HCEC 1CT (cell line): ENCODE data around the gene SERTM1.

Experiments used
- DNase-seq: peaks from one replicate; pipeline ENCODE4 v3.0.0-alpha.2; 2017

SERTM1 gene

DNA sequence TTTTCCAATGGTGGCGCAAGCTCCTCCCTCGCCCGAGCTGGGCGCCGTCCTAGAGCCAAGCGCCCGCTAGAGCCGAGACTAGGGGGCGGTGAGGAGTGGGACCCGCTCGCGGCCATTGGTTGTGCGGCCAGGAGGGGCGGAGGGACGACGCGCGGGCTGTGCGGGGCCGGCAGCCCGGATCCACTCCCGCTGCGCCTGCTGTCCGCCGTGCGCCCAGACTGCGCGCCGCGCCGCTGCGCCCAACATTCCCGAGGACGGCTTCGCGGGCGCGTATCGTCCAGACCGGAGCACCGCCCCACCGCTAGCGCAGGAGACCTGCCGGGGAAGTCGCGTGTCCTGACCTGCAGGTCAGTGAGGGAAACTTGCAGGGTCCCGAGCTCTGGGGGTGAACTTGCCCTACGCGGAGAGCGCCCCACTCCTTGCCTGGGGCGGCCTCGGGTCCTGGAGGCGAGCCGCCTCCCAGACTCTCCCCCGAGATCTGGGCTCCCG lies at the start of gene SERTM1:
TSS of gene SERTM1 (plus strand) at position 183 of the 489 bp plus-strand sequence. CDS start 21,059 bp downstream, outside the sequence.
- no peak for DNase-seq

DNA sequence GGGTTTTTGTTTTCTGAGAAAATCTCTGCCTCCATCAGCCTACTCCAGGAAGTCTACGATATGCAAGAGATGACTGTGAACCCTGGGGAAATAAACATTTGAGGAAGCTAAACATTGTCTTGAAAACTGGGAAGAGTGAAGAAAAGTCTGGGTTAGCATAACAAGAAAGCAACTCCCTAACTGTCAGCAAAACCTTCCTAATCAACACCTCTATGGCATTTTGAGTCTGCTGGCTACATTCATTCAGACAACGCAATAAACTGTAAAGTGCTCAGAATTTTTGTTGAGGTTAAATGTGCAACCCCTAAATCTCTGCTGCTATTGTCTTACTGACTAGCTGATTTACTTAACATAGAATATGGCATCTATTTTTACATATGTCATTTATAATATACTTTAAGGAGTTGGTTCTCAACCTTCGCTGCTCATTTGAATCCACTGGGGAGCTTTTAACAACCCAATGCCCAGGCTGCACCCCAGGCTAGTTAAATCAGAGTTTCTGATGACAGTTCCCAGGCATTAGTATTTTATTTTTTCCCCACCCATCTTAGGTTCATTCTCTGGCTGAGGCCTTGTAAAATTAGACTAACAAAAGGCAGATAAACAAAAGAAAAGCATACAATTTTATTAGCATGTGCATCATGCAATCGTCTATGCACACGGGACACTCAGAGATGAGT lies 45.3 kb upstream of the SERTM1 start:
- DNase-seq: no peak

DNA sequence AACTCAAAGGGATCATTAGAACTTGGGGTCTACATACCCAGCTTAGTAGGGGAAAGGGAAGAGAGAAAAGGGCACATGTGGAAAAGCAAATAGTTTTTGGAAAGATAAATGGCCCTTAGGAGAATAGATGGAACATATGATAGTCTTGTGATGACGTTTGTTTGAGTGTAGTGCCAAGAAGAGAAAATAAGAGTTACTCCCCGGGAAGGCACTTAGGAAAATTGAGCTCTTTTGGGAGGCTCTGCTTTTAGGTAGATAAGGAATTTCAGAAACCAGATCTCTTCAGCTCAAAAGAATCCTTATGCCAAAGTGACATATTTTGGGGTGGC lies 44.8 kb upstream of the SERTM1 start:
- DNase-seq: no peak

DNA sequence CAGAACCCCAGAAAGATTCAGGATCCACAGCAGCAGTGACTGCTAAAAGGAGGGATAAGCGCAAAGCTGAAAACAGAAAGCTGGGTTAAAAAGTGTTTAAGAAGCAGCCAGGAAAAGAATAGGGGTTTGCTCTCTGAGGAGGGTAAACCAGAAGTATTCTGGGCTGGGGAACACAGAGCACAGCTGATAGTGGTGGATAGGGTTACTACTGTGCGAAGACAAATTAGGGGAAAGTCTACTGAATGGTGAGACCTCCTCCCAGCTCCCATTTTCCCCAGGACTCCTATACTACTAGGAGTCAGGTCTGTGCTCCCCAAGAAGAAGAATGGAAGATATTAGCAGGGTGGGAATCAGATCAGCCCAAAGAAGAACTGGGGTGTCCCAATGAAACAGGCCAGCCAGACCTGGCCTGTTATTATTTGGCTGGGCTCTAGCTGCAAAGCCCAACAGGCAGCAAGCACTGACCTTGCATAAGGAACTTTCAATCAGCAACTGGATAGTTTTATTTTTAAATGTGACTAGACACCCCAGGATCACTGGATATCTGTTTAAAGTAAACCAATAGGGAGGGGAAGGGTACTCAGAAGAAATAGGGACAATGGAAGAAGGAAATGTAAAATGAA lies 43.5 kb upstream of the SERTM1 start:
- DNase-seq: no peak

DNA sequence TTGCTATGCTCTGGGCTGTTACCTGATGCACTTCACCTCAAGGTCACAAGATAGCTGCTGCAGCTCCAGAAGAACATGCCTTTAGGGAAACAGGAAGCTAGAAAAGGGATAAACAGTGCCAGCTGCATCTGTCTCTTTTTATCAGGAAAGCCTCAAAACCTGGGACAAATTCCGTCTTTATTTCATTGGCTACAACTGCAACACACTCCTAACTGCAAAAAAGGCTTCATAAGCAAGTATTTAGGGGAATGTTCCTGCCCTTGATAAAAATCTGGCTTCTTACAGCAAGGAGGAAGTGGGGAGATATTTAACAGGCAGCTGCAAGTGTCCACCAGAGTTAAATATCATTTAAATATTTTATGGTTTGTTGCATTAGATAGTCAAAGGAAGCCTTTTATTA lies 34.2 kb upstream of the SERTM1 start:
- no peak for DNase-seq

DNA sequence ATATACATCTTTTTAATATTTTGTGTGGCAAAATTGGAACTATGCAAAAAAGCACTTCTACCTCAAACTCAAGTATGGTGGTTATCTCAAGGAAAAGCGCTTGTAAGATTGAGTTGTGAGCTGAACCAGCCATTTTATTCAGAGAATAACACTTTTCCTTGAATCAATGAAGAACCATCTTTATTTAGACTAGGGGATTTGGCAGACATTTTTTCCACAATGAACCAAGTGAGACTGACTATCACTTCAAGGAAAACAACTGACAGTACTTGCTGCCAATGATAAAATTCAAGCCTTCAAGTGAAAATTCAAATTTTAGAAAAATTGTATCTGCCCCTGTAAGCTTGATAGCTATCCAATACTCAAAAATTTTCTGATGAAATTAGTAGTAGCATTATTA lies 23.2 kb upstream of the SERTM1 start:
- DNase-seq: no peak

DNA sequence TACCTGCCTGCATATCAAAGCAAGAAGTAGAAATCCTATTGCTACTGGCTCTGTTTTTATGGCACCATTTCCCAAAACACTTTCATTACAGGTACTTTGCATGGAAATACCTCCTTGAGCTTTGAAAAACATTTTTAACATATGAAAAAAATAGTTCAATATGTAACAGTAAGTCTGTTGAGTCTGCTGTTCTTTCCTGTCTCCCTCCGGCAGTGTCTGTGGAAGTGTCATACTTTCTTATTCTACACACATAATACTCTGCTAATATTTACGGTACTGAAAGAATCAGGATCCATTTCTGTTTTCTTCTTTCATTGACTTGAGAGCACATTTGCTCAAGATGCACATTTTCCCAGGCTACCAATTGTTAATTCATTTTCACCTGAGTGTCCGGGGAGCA lies 8.2 kb upstream of the SERTM1 start:
- DNase-seq: no peak

DNA sequence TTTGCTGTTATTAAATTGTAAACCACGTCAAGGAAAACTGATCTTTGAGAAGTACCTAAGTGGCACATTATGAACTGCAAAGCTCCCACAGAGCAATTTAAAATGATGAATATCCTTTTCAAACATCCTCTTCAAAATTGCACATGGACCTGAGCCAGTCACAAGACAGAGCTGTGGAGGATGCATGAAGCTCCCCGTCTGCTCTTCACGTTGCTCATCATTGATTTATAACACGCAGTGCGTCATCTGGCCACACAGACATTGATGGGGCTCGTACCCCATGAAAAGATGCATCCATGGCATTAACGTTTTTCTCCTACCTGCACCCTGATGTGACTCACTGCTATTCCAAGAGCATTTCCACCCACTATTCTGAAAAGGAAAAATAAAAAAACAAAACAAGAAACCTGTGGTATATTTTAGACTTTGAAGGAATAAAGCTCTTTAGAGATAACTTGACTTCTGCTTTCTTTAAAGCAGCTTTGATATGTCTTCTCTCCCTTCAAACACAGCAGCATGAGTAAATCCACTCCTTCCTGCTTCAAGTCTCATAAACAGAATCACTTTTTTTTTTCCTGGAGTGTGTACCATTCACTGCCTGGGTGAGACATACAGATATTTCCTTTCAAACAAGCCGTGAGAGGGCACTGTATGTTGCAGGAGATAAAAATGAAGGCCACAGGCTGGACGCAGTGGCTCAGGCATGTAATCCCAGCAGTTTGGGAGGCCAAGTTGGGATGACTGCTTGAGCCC lies 7.2 kb upstream of the SERTM1 start:
- no peak for DNase-seq

DNA sequence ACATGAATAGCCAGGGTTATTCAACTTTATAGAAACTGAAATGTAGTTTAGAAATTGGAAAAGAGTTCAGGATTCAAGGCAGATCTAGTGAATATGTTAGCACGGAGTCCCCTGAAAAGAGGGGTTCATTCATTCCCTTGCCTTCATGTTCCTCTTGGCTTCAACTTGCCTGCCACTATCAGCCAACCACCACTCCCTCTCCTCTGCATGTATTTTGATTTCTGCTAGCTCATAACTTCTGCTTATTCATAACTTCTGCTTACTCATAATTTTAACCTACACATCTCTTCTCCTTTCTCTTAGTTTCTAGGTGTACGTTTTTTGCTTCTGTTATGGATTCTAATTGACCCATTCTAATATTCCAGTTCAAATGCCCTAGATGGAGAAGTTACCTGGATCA lies 5.5 kb upstream of the SERTM1 start:
- DNase-seq: no peak

DNA sequence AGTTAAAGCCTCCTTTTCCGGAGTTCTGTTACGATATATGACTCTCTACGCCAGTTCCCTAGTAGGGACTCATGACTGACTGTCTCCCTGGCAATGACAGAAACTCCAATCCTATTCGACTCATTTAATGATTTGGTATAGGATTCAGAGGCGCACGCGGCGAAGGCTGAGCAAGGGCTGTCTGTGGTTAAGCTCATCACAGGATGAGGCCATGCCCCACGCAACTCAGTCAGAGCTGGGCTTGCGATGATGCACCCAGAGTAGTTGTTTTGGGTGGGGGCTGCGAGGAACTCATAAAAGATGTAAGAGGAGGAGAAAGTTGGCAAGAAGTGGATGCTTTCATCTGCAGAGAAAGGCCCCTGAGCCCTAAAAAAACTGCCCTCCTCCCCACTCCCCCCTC lies 468 bp upstream of the SERTM1 start:
- no peak for DNase-seq

DNA sequence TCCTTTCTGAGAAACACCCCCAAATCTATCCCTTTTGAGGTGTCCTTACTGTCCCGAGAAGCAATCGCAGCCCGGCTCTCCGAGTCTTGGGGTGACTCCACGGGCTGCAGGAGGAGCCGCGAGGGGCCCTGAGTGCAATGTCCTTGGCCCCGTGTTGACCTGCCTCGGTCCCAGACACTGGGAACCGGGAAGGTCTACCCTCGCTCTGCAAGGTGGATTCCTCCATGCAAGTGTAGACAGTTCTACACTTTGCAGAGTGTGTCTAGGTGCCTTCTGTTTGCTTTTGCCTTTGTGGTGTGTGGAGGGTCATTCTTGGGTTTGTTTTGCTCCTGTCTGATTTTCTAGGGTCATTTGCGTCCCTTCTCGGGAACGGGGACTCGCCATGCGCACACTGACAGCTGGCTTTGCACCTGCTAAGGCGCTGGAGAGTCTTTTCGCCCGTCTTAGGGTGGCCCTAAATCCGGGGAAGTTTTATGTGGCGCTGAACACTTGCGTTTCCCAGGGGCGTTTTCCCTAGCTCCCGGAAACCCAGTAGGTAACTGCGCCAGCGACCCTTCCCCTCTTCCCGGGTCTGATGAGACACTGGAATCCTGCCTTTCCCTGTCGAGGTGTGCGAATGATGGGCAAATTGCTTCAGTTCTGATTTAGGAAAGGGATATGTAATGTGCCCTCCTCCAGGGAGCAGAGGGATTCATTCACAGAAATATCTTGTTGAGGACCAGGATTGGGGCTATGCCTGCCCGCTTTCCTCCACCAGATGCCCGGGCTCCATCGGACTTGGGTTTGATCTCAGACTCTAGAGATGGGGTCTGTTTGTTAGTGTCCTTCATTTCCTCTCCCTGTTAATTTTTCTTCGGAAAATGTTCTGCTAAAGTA lies 755 bp downstream of the SERTM1 start:
- DNase-seq: no peak

DNA sequence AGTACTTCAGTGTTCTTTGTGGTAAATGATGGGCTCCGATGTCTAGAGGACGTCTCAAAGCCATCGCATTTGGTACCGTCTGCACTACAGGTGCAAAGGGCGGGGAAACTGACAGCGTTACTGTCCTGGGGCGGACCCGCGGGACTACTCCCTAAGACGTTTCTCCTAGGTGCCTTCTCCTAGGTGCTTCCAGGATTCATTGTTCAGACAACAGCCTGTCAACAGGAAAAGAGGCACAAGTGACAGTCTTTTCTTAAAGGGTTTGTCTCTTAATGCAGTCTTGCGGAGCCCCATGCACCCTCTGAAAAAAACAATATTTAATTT lies 1.4 kb downstream of the SERTM1 start:
- no peak for DNase-seq

DNA sequence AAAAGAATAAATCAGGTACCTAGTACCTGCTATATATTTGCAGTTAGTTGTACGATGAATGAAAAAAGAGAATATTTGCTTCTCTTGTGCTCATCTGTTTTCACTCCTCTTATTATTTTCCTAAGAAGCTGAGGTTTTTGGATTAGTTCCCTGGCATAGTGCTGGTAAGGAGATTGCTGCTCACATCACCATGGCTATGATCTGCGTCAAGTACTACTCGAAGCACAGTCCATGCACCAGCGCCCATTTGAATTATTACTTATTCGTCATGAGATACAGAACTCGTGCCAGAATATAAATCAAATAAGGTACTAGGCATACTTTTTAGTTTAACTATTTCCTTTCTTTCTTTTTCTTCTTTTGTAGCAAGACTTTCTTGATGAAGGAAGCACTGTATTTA lies 7.1 kb downstream of the SERTM1 start:
- no peak for DNase-seq

DNA sequence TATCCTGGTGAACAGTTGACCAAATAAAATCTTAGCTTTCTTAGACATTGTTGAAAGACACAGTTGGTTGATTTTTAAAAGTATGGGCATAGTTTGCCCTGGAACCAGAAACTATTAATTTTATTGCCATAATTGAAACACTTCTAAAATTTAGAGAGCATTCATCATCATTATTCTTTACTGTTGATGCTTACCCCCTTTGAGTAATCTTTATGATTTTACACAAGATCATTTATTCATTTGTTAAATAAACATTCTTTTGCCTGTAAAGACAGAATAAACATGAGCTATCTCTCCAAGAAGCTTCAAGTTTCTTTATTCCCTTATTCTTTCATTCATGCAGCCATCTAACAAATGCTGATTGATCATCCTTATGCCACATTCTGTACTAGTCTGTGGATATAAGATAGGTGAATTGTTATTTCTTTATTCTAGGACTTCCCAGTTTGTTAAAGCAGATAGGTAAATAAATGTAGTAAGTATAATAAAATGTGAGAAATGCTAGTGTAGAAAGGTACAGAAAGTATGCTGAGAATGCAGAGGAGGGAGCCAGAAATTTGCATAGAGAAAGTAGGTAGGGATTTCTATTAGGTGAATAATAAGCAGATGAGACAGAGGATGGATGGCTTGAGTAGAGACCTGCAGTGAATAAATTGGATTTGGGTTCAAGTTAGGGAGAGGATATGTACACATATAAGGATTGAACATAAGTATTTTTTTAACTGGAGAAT lies 8.2 kb downstream of the SERTM1 start:
- DNase-seq: no peak

DNA sequence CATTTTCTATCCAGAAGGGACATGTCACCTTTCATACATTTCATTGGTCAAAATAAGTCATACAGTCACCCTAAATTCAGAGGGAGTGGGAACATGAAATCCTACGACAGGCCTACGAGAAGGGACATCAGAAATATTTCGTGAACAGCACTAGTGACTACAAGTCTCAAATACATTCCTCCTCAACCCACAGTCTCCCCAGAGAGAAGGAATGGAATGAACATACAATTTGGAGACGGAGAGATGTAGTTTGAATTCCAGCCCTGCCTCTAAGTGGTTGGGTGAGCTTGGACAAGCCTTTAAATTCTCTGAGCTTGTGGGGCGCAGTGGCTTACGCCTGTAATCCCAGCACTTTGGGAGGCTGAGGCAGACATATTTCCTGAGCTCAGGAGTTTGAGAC lies 9.9 kb downstream of the SERTM1 start:
- DNase-seq: no peak

DNA sequence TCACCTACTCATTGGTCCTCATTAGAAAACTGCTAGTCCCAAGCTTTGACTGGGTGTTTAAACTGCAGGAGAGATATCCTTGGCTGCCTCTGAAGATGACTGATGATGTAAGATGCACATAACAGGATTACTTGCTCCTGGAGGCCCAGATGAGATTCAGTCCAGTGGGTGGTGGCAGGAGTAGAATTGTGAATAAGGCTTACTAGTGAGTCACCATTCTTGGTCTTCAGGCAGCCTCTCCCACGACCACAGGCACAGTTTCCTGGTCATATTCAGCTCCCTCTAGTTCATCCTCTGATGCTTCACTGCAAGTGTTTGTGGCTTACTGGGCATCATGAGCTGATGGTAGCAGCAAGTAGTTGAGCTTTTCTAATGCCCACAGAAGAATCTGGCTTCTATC lies 12.1 kb downstream of the SERTM1 start:
- DNase-seq: no peak

DNA sequence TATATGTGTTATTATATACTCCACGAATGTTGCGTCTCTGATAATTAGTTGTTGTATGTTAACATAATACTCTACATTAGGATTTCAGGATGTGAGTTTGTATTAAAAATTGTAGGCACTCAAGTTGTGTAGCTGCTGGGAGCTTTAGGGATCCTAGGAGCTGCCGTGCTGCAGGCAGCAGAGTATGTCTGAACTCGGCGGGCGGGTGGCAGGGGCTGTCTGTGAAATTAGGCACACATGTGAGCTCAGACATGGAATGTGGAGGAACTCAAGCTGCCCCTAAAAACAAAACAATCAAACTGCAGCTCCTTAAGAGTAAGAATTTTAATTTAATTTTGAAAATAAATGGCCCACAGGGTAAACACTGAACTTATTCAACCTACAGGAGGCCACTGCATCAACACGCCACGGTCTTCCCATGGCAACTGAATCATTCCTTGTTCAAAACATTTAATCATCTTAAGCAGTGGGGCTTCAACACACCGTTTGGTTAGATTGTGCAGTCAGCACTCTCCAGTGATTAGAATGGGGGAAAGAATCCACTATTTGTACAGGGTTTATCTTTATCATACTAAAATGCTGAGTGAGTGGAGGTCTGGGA lies 22.7 kb downstream of the SERTM1 start:
- no peak for DNase-seq

DNA sequence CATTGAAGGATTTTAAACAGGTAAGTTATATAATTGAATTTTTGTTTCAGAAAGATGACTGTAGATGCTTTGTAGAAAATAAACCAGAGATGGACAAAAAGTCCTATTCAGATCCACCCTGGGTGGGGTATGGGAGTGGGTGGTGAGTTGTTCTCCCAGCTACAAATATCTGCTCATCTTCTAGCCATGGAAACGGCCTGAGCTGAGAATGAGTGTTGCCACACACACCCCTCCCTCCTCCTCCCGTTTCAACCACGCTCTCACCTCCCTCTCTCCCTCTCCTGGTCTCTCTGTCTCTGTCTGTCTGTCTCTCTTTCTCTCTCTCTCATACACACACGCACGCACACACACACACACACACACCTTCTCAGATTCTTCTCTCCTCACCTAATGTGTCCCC lies 26.4 kb downstream of the SERTM1 start:
- no peak for DNase-seq

DNA sequence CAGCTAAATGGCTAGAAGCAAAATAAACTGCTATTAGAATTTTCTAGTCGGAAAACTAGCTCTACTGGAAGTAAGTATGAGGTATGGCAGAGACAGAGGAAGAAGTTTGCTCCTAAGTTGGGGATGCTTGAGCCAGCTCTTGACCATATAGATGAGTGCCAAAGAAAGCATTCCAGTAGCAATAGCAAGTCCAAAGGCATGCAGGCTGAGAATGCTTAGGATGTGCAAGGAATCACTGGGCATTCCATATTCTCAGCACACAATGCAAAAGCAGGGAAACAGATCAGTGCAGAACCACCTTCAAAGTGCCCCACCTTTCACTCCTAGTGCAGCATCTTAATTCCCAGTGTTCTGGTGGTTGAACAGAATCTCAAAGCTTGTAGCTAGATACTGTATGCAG lies 32.9 kb downstream of the SERTM1 start:
- no peak for DNase-seq

DNA sequence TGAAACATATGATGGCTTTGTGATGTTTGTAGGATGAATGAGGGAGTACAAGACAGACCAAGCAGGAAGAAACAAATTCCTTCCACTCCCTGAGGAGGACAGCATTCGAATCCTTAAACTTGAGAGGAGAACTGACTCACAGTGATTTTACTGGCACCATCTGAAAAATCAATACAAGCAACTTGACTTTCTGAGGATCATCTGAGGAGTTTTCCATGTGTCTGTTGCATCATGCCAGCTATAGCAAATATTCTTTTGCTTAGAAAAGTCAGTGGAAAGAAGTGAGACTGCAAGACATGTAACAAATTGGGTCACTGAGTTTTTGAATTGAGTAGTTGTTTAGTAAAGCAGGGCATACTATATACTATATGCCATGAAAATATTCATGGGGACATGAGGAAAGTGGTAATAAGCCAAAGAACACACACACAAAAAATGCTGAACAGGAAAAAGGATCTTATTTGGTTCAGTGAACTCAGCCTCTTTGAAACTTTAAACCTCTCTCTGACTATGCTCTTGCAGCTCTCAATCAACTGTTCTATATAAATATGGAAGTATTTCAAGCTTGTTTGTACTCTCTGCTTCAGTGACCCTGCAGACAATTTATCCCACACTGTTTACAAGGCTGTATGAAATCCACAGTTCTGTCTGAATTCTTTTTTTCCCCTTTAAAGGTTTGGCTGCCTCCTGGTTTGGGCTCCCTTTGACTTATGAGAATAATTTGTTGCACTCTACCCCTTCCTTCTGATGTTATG lies 35.5 kb downstream of the SERTM1 start:
- DNase-seq: no peak

DNA sequence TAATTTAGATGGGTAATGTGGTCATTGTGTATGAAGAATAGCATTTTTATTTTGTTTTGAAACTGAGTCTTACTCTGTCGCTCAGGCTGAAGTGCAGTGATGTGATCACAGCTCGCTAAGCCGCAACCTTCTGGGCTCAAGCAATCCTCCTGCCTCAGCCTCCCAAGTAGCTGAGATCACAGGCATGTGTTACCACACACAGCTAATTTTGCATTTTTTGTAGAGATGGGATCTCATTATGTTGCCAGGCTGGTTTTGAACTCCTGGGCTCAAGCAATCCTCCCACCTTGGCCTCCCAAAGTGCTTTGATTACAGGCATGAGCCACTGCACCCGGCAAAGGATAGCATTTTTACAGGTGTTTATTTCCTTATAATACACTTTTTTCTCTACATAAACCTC lies 36.6 kb downstream of the SERTM1 start:
- no peak for DNase-seq

DNA sequence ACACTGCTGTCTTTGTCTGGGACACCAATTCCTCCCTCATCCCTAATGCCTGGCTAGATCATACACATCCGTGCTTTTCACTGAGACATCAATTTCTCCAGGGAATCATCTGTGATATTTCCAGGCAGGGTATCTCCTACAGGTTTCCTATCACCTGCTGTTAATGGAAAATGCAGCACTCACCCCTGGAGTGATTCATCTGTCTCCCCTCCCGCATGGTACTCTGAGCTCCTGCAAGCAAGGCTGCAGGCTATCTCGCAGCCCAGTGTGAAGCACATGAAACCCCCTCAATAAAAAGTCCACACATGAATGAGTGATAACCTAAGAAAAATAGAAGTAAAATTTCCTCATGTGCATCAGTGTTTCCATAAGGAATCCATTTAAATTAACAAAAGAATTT lies 38.5 kb downstream of the SERTM1 start:
- no peak for DNase-seq
